Amniotic epithelial cell (primary cell): ENCODE data around the gene QSOX2.

ENCODE experiments used
- DNase-seq: peaks from one replicate; pipeline ENCODE4 v3.0.0-alpha.2; 2010; ENCODE audit warnings: low read depth

Gene QSOX2

DNA sequence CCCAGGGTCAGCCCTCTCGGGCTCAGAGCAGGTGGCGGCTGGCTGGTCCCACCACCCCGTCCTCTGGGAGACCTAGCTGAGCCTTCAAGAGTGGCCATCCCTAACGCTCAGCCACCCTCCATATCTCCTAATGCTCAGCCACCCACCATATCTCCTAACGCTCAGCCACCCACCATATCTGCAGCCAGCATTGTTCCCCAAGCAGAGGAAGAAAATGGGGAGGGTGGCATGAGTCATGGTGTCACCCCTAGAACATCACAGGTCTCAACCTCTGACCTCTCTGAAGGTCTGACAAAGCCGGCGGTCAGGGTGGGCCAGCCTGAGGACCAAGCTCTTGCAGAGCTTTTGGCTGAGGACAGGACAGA is 55.4 kb downstream of the QSOX2 start:
- DNase-seq: no peak

- DNase-seq: no peak
Observed at GRCh38 chr9:136189394-136190236, 56.0 kb downstream of the QSOX2 start.

GRCh38 chr9:136187683-136188586 is 57.7 kb downstream of the QSOX2 start:
- DNase-seq: no peak

GRCh38 chr9:136187197-136187596 is 58.4 kb downstream of the QSOX2 start:
- no peak for DNase-seq

DNA sequence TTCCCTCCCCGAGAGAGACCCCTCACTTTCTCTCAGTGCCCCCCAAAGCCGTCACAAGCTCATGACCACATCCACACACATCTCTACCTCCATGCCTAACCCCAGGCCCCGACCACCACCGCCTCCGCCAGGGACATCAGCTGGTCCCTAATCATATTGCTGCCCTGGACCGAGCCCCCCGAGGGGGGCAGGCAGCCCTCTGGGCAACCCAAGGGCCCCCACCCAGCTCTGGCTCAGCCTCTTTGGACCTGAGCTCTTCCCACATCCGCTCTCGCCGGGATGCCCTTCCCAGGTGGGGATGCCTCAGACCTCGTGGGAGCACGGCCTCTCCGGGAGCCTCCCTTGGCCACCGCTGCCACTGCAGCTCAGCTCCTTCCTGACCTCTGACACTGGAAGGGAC is 59.2 kb downstream of the QSOX2 start:
- DNase-seq: no peak

GRCh38 chr9:136185596-136186366 is 59.8 kb downstream of the QSOX2 start:
- no peak for DNase-seq

DNA sequence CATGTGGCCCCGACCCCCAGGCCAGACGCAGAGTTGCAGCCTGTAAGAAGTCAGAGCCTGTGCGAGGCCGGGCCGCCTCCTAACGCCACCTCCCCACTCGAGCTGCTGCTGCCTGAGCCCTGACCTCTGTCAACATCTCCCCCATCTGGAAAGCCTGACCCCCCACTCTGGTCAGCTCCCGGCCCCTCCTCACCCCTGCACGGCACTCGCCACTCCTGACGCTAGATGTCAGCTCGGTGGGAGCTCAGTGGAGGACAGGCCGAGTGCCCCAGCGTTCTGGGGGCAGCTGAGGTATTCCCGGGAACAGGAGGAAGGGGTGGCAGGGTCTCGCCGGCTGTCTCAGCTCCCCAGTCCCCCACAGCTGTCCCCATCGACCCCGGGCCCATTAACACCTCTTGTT is 60.5 kb downstream of the QSOX2 start:
- no peak for DNase-seq

- DNase-seq: no peak
Observed at GRCh38 chr9:136182850-136183422, 62.7 kb downstream of the QSOX2 start.

GRCh38 chr9:136182420-136182787 is 63.2 kb downstream of the QSOX2 start:
- no peak for DNase-seq

- DNase-seq: no peak
Observed at GRCh38 chr9:136181784-136182419, 63.7 kb downstream of the QSOX2 start.

GRCh38 chr9:136180586-136180985 is 65.0 kb downstream of the QSOX2 start:
- no peak for DNase-seq

GRCh38 chr9:136179761-136180160 is 65.9 kb downstream of the QSOX2 start:
- no peak for DNase-seq

DNA sequence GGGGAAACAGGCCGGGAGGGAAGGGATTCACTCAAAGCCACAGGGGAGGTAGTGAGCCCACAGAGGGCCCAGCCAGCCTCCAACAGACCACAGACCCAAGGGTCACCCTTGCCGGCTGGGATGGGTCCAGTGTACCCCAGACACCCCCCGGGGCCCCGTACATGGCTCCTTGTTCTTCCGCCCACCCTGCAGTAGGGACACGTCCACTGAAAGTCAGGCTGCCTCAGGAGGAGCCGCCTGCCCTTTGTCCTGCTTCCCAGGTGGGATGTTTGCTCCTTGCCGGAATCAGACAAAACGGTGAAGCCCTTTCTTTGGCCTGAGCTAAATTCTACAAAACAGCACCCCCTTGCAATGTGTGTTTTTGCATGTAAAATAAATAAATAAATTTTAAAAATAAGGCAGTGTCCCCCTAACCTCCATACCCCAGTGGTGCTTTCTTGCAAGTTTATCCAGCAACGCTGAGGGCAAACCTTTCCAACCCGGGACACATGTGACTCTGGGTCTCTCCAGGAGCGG is 66.5 kb downstream of the QSOX2 start:
- DNase-seq: no peak

DNA sequence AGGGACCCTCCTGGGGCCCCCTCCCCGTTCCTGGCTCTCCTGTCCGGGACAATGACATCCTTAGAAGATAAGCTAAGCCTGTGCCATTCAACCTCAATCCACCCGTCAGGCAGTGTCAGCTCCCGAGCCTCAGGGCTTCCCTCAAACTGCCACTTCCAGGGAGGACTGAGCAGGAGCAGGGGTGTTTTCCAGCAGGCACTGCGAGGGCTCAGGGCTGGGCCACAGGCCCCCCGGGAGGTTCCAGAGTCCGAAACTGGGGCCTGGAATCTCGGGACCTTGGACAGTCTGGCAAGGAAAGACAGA is 66.9 kb downstream of the QSOX2 start:
- no peak for DNase-seq

- DNase-seq: no peak
Observed at GRCh38 chr9:136178061-136178772, 67.4 kb downstream of the QSOX2 start.

- no peak for DNase-seq
Observed at GRCh38 chr9:136177224-136177623, 68.4 kb downstream of the QSOX2 start.

DNA sequence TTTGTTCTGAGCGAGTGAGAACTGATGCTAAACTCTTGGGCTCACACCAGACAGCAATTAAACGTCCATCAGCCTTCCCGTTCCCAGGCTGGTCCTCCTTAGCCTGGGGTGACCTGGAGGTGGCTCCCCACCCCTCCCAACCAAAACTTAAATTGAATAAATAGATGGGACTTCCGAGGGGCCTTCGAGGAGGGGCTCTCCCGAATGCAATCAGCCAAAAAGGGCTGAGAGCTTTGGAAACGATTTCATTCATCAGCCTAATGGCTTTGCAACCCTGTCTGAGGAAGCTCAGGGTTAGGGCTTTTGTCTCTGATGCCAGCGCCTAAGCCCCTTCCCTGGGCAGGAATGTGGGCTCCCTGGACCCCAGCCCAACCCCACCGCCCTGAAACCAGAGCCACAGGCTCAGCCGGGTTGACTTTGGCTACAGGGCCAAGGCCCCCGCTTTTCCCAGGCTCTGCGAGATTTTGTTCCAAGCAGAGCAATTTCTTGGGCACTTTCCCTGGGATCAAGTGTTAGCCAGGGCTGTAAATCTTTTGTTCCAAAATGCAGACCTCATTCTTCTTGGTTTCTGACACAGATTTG is 69.9 kb downstream of the QSOX2 start:
- no peak for DNase-seq

GRCh38 chr9:136174779-136175615 is 70.6 kb downstream of the QSOX2 start:
- DNase-seq: no peak

- DNase-seq: no peak
Observed at GRCh38 chr9:136173648-136174290, 71.8 kb downstream of the QSOX2 start.
